ENCODE data around the gene ING5. TPM values are rescaled to one million over a fixed set of nuclear protein-coding genes. Genes with fewer than 3 reads are reported as not detected.
A peak's percentile ranks its signal among the peaks of the same experiment; 100 is the strongest.

ING5 gene
- total RNA-seq, 1 donor from 2014 or later, result 22.4 TPM

DNA sequence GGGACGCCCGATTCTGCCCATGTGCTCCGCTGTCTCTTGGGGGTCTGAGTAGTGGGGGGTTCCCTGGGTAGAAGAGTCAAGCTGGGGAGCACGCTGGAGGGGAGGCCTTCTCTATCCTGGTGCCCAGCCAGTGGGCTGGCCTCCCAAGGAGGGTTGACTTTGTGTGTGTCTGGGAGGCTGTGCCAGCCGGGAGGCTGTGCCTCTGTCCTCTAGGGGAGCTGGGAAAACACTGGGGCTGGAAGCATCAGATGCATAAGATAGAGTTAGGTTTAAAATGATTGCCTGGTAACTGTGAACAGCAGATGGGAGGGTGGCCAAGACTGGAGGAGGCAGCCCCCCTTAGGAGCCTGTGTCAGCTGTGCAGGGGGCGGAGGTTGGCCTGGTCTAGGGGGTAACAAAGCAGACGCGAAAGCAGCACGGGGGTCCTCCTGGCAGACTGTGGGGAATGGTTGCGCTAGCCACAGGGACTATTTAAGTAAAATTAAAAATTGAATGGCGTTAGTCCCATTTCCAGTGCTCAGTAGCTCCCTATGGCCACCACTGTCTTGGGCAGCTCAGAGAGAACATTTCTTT lies 1.3 kb downstream of the ING5 start:
- peak; percentile 27 for DNase-seq (ENCODE audit: low spot score)

DNA sequence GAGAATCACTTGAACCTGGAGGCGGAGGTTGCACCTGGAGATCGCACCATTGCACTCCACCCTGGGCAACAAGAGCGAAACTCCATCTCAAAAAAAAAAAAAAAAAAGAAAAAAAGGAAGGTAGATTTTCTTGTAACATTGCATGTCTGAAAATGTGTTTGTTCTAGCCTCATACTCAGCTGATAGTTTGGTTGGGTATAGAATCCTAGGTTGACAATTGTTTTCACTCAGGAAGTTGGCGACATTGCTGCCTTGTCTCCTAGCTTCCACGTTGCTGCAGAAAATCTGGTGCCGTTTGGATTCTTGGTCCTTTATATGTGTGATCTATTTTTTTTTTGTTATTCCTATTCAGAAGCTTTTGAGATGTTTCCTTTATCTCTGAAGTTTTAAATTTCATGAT lies 4.7 kb downstream of the ING5 start:
- DNase-seq (ENCODE audit: low spot score), result no peak

DNA sequence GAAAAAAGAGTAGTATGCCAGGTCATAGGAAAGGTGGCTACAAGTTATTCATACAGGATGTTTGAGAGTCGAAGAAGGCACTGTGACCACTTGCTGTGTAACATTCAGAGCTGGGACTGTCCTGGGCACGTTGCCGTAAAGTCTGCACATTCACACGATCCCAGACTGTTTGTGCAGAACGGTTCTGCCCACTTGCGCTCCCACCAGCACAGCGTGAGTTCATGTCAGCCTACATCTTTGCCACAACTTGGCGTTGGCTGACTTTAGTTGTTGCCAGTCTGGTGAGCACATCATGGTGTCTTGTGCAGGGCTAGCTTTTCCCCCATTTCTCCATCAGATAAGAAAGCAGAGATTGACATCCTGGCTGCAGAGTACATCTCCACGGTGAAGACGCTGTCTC lies 7.0 kb downstream of the ING5 start:
- DNase-seq (ENCODE audit: low spot score), result no peak

DNA sequence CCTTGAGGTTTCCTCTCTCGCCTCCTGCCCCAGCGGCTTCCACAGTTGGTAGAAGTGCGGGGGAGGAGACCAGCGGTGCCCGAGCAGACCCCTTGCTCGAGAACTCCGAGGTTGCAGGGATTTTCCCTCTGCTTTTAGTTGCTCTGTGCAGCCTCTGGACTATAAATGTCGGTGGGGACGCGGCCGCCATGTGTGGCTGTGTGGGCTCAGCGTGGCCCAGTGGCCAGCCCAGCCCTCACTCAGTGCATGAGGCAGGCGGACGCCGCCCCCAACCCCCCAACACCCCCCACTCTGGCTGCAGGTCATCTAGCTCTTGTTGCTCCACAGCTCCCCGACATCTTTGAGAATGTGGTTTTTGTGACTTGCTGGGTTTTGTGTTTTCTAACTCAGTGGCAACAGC lies 17.3 kb downstream of the ING5 start:
- no peak for DNase-seq (ENCODE audit: low spot score)

DNA sequence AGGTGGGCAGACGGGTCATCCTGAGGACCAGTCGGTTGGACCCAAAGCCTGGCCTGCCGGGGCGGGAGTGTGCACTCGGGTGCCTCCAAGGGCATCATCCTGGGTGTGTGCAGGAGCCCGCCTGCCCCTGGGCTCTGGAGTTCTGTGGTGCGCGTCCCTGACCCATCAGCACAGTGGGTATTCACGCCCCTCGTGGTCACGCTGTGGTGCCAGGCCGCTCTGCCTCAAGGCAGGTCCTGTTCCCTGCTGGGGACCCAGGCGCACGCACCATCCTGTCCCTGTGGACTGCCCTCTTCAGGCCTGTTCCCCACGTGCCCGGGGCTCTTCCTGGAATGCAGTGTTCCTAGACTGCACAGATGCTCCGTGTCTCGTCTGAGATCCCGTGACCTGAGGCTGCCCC lies 18.3 kb downstream of the ING5 start:
- no peak for DNase-seq (ENCODE audit: low spot score)

DNA sequence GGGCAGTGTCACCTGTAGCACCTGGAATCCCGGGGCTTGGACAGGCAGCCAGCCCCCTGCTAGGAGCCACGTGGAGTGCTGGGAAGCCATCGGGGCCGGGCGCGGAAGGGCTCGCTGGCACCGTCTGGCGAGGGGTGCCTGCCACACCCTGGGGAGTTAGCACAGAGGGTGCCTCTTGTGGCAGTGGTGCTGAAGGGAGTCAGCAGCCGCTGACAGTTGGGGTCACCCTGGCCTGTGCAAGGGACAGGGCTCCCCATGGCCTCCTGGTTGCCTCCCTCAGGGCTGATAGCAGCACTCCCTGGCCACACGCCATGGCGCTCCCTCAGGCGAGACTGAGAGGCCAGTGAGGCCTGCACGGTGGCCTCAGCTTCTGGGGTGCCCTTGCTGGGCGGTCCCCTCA lies 18.7 kb downstream of the ING5 start:
- DNase-seq (ENCODE audit: low spot score), result no peak

DNA sequence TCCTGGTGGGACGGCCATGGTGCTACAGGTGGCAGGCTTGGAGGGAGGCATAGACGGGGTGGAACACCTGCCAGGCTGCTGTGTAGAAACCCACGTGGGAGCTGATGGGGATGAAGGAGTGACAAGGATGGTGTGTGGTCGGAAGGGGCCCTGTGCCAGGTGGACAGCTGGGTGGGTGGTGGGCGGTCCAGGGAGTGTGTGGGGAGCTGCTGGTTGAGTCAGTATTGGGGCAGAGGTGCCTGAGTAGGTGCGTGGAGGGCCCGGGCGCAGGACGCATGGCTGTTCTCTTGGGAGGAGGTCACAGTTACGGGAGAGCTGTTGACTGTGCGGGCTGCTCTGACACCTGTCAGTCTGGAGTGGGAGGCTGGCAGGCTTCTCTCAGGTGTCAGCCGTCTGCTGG lies 20.0 kb downstream of the ING5 start:
- no peak for DNase-seq (ENCODE audit: low spot score)

DNA sequence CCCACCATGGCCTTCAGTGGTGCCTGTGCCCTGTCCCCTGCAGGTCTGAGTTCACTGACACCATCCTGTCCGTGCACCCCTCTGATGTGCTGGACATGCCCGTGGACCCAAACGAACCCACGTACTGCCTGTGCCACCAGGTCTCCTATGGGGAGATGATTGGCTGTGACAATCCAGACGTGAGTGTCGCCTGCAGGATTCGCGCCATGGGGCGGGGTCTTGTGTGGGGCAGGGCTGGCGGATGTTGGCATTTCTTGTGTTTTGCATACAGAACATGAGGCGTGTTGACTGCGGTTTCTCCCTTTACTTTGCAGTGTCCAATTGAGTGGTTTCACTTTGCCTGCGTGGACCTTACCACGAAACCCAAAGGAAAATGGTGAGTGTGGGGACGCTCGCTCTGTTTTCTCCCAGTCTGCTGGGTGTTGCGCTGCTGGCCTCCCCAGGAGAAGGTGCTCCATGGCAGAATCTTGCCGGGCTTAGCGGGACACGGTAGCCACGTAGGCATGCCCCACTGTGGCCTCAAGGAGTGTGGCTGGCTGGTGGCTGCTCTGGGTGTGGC lies 21.1 kb downstream of the ING5 start:
- DNase-seq (ENCODE audit: low spot score), result no peak

DNA sequence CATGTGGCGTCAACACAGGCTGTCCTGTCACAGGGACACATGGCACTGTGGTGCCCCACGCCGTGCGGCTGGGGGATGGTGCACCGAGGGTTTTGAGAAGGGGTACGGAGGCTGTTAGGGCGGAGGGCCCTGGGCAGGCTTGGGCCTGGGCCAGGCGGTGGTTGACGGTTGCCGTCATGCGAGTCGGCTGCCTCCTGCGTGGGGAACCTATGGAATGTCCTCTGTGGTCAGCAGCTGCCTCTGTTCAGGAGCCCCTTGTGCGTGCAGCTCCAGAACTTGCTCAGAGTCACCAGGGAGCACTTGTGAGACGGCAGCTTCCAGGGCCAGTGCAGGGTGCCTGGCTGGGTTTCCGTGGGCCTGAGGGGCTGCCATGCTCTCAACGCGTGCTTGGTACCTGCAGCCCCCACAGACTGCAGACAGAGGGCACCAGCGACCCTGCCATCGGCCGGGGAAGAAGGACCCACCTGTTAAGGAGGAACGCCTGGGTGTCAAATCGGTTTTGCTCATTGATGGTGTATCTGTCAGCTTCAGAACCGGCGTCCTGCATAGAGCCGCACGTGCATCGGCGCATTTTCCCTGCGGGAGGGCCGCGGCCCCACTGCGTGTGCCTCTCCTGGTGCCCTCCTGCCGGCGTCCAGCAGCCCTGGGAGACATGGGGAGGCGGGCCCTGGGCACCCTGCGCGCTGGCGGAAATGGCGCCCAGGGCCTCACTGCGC lies 22.6 kb downstream of the ING5 start:
- DNase-seq (ENCODE audit: low spot score), result no peak

DNA sequence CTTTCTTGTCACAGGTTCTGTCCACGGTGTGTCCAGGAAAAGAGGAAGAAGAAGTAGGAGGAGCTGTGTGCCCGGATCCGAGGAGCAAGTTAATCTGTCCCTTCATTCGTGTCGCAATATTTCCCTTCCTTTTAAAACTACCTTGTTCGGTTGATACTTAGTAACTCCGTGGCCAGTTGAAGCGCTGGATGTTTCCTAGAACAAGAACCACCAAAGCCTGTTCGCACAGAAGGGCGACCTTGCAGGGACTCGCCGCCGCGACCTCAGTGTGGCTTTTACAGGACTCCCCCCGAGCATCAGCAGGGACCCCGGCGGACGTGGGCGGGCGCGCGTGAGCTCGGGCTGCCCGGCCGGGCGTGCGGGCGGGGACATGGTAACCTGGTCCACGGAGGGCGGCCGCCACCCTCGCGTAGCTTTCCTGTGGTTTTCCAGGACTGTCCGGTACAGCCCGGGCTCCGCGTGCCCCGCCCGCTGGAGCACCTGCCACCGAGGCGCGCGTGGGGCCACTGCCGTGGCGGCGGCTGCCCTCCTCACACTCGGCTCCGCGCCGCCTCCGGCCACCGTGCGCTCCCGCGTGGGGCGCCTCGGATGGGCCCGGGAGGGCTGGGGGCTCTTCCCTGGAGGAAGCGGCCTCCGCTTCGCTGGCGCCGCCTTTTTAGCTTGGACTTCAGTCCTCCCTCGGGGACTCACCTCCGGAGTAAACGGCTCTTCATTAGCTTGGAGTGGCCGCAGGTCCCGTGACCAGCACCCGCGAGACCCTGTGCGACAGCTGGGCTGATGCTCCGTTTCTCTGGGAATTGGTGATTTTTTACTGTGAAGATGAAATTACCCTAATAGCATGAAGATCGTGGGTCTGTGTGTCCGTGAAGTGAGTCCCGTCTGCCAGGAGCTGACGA lies 23.4 kb downstream of the ING5 start:
- DNase-seq (ENCODE audit: low spot score), result no peak

DNA sequence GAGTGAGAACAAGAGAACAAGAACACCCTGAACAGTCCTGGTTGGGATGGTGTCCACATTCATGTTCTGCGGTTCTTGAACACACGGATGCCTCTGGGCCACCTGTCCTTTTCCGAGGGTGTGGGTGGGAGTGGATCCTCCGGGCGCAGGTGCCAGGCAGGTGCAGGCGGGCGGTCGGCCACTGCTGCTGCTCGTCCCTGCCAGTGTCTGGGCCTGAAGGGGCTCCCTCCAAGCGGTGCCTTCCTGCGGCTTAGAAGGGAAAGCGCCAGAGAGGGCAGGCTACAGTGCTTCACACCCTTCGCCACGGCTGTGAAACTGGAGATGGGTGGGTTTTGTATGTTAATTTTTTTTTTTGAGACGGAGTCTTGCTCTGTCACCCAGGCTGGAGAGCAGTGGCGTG lies 24.6 kb downstream of the ING5 start:
- DNase-seq (ENCODE audit: low spot score), result no peak

DNA sequence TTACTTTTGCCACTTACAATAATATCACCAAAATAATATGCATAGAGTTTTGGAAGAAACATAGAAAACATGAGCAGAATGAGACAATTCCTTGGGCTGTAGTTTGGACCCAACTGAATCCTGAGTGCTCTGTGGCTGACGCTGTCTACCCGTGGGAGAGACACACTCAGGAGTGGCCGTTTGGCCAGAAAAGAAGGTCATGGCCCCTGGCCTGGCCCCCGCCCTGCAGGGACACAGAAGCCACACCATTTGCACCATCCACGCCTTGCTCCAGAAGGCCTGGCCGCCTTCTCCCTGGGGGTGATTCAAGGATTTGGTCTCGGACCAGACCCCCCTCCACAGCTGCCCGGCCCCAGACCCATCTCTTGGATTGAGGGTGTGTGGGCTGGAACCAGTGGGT lies 26.2 kb downstream of the ING5 start:
- no peak for DNase-seq (ENCODE audit: low spot score)

DNA sequence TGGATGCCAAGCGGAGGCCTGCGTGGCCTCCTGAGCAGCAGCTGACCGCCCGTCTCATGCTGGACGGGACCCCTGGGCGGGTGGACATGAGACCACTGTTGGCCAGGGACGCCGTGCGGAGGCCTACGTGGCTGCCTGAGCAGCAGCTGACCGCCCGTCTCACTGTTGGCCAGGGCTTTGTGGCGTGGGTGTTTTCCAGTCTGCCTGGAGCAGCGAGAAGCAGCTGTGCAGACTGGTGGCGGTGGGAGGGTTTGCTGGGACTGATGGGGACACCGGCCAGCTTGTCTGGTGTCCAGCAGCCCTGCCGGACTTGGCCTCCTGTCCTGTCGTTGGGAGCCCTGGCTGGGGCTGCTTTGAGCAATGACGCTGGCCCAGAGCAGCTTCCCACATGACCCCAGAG lies 26.8 kb downstream of the ING5 start:
- DNase-seq (ENCODE audit: low spot score), result no peak

DNA sequence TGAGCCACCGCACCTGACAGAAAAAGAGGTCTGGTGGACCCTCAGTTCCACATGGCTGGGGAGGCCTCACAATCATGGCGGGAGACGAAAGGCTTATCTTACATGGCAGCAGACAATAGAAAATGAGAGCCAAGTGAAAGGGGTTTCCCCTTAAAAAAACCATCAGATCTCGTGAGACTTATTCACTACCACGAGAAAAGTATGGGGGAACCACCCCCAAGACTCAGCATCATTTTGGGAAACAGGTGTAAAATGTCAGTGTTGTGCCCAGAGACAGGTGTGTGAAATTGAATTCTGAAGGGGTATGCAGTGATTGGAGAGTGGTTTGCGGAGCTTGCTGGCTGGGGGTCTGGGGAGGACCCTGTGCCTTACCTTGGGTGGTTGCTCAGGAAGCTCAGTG lies 28.0 kb downstream of the ING5 start:
- no peak for DNase-seq (ENCODE audit: low spot score)

DNA sequence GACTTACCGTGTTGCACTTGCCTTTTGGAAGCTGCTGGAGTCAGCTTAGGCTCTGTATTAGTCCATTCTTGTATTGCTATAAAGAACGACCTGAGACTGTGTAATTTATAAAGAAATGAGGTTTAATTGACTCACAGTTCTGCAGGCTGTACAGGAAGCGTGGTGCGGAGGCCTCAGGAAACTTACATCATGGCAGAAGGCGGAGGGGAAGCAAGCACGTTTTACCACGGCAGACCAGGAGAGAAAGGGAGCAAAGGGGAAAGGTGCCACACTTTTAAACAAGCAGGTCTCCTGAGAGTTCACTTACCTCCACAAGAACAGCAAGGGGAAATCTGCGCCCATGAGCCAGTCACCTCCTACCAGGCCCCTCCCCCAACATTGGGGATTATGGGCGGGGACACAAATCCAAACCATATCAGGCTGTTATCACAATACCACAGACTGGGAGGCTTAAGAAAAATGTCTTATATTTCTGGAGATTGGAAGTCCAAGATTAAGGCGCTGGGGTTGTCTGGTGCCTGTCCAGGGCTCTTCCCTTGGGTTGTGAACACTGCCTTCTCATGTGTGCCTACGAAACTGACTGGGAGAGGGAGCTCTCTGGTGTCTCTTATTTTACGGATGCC lies 28.9 kb downstream of the ING5 start:
- DNase-seq (ENCODE audit: low spot score), result peak; percentile 43

DNA sequence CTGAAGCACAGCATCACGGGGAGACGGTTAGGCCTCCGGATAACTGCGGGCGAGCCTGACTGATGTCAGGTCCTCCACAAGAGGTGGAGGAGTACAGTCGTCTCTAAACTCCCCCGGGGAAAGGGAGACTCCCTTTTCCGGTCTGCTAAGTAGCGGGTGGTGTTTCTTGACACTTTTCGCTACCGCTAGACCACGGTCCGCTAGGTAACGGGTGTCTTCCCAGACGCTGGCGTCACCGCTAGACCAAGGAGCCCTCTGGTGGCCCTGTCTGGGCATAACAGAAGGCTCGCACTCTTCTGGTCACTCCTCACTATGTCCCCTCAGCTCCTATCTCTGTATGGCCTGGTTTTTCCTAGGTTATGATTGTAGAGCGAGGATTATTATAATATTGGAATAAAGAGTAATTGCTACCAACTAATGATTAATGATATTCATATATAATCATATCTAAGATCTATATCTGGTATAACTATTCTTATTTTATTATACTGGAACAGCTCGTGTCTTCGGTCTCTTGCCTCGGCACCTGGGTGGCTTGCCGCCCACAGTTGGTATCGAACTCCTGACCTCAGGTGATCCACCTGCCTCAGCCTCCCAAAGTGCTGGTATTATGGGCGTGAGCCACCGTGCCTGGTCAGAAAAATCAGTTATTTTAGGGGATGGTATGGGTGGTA lies 30.8 kb downstream of the ING5 start:
- peak; percentile 11 for DNase-seq (ENCODE audit: low spot score)

DNA sequence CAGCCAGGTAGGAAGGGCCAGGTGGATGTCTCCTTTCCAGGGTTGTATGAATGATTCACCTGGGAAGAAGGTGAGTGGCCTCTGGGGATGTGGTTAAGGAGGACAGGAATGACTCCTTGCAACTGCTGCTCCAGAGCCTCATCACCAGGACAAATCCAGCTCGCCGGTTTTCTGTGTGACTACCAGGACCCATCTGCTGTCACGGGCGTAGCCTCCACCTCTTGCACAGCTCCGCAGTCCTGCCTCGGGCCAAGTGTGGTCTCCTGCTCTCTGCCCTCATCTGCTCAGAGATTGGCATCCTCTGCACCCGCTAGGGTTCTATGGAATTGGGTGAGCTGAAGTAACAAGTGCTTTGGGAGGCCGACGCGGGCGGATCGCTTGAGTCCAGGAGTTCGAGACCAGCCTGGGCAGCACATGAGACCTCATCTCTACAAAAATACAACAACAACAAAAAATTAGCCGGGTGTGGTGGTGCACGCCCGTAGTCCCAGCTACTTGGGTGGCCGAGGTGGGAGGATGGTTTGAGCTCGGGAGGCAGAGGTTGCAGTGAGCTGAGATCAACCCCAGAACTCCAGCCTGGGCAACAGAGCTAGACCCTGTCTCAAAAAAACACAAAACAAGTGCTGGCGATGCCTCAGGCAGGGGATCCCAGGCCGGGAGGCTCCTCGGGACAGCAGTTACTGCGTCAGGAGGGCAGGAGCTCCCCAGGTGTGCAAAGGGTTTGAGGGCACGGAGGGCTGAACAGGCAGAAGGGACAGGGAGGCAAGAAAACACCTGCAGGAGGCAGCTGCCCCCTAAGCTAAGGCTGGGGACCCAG lies 31.8 kb downstream of the ING5 start:
- no peak for DNase-seq (ENCODE audit: low spot score)

DNA sequence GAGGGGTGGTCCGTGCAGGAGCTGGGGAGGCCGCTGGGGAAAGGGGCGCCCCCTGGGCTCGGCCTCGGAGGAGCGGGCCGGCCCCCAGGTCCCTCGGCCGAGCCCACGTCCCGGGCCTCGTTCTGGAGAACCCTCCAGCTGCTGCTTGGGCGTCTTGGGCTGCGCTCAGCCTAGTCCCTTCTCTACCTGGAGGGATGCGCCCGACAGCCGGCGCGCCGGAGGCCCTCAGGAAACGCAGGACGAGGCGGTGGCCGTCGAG lies 32.3 kb downstream of the ING5 start:
- no peak for DNase-seq (ENCODE audit: low spot score)

DNA sequence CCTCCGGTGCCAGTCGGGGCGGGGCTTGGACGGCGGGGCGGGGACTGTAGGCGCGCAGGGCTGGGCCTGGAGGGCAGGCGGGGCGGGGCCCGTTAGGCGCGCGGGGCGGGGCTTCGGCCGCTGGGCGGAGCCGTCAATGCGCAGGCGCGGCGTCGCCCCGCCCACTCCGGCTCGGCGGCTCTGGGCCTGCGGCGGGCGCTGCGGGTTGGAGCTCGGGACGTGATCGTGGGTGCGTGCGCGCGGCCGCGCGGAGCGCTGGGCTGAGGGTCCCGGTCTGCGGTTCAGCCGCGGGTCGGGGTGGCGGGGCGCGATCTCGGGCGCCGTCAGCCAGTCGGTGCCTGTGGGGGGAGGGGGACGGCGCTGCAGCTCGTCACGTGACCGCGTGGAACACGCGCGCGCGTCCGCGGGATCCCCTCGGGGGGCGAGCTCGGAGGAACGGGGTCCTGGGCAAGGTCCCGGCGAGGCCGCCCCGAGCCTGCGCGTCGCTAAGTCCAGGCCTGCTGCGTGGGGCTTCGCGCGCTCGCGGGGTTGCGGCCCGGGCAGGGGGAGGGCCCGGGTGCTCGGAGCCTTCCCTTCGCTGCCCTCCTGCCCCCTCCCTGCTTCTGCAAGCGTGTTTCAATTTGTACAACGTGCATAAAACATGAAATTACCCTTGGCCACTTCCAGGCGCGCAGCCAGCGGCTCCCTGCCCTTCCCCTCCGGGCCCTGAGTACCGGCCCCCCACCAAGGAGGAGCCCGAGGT lies 32.8 kb downstream of the ING5 start, which contains the start of gene D2HGDH:
TSS of gene D2HGDH (plus strand) at position 164 of the 742 bp plus-strand sequence. CDS start 595 bp downstream, outside the sequence.
- DNase-seq (ENCODE audit: low spot score), result peak; percentile 92

DNA sequence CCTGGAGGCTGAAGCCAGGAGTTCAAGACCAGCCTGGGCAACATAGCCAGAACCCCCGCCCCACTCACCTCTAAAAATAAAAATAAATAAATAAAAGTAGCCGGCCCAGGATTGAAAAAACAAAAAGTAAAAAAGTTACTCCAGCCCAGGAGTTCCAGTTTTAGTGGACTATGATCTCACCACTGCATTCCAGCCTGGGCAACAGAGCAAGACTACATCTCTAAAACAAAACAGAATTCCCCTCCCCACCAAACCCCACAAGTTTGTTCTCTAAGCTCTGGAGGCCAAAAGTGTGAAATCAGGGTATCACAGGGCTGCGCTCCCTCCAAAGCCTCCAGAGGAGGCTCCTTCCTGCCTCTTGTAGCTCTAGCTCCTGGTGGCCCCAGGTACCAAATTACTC lies 34.3 kb downstream of the ING5 start:
- no peak for DNase-seq (ENCODE audit: low spot score)

All from umbilical cord (tissue), 2 donors.